ENCODE results near the gene CYP21A2. TPM values are rescaled to one million over a fixed set of nuclear protein-coding genes. Genes with fewer than 3 reads are reported as not detected.

CYP21A2 gene
- total RNA-seq, 1 donor = 0.72 TPM

DNA sequence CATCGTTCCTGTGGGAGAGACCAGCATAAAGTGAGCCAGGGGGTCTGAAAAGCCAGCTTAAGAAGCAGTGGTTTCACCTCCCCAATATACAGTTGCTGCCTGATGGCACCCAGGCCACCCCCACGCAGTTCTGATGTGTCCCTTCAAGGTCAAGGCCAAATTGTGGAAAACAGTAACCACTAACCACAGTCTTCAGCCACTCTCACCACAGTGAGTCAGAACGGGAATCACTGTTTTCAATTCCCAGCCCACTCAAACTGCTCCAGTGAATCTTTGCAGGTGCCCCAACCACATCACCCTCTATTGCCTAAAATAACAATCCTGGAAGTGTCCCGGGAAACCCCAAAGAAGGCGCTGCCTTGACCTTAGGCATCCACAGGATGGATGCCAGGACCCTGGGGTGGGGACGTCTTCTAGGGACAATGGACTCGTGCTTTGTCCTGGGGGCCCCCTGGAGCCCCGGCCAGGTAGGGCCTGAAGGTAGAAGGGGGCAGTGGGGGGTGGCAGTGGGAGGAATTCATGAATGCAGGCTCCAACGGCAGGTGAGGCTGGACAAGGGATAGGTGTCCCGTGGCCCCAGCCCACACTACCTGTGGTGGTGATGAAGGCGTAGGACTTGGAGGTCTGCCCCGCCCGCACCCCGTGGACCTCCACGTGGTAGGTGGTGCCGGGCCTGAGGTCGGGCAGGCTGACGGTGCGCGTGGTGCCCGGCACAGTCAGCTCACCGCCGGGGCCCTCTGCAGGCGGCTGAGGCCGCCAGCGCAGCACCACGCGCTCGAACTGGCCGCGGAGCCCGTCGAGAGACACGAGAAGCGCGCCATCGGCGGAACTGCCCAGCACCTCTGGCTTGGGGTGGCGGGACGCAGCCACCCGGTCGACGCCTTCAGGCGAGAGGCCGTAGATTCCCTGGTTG is 48.7 kb downstream of the CYP21A2 start:
- peak; percentile 99 for DNase-seq (ENCODE audit: insufficient read length, low spot score, missing footprints)
- Histone ChIP-seq H3K4me2 (ENCODE audit: insufficient read depth, low read length) (peak overlapping the region; percentile 29), H3K27ac (ENCODE audit: low read depth, low read length) (no peak overlapping the region), H2AFZ (ENCODE audit: low read length) (no peak overlapping the region), H3K36me3 (ENCODE audit: insufficient read depth, low read length) (no peaks in the 10 kb centered on the region), H3K4me3 (ENCODE audit: insufficient read depth, low read length) (no peak overlapping the region), H3K9me3 (ENCODE audit: low read depth, low read length) (no peaks in the 10 kb centered on the region), H3K27me3 (ENCODE audit: insufficient read depth, low read length) (peaks cover 62% of the 10 kb centered on the region), H3K4me1 (ENCODE audit: insufficient read depth, low read length) (peaks cover 28% of the 10 kb centered on the region), H3K79me2 (ENCODE audit: insufficient read depth, low read length) (no peaks in the 10 kb centered on the region), H4K20me1 (ENCODE audit: insufficient read depth, low read length) (peaks cover 19% of the 10 kb centered on the region)
- TF ChIP-seq, protein P1, sequence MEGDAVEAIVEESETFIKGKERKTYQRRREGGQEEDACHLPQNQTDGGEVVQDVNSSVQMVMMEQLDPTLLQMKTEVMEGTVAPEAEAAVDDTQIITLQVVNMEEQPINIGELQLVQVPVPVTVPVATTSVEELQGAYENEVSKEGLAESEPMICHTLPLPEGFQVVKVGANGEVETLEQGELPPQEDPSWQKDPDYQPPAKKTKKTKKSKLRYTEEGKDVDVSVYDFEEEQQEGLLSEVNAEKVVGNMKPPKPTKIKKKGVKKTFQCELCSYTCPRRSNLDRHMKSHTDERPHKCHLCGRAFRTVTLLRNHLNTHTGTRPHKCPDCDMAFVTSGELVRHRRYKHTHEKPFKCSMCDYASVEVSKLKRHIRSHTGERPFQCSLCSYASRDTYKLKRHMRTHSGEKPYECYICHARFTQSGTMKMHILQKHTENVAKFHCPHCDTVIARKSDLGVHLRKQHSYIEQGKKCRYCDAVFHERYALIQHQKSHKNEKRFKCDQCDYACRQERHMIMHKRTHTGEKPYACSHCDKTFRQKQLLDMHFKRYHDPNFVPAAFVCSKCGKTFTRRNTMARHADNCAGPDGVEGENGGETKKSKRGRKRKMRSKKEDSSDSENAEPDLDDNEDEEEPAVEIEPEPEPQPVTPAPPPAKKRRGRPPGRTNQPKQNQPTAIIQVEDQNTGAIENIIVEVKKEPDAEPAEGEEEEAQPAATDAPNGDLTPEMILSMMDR (IDR thresholded peaks at IDR 0.05; ENCODE audit: extremely low read depth, low read depth, low read length) = no peak

DNA sequence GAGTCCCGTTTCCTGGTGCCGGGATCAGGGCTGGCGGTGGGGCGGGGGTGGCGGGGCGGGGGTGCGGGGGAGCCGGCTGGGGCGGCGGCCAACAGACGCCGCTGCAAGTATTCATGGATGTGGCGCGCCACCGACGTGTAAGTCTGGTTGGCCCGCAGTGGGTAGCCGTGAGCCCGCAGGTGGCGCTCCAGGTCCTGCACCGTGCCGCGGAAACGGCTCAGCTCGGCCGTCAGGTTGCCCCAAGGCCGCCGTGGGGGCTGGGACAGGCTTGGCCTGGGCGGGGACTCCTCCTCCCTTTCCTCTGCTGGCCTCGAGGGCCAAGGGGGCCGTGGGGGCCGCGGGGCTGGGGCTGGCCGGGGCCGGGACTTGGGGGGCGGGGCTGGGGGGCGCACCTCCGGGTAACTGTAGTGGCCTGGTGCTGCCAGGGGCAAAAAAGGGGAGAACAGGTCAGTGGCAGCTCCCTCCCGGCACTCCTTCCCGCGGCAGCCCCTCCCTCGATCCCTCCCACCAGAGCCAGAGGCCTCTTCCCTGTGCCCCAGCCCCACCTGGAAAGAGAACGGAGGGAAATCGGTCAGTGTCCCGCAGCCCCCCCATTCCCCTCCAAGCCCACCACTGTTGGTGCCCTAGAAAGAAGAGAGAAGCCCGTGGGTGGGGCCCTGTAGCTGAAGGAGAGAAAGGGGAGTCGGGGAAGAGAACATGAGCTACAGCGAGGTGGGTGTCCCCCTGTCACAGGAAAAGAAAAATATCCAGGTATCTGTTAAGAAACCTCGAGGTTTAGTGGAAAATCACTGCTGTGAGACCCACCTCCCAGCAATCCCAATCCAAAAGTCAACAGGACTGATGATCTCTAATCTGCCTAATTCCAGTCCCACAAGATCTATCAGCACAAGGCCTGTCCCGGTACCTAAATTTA is 49.6 kb downstream of the CYP21A2 start:
- no peaks in the 10 kb centered on the region for H3K36me3 ChIP-seq (ENCODE audit: insufficient read depth, low read length)
- TF ChIP-seq, protein P1 (IDR thresholded peaks at IDR 0.05; ENCODE audit: extremely low read depth, low read depth, low read length) = no peak
- no peak overlapping the region for H3K4me3 ChIP-seq (ENCODE audit: insufficient read depth, low read length)
- no peak overlapping the region for H3K27ac ChIP-seq (ENCODE audit: low read depth, low read length)
- H2AFZ ChIP-seq (ENCODE audit: low read length) = no peak overlapping the region
- peaks cover 19% of the 10 kb centered on the region for H4K20me1 ChIP-seq (ENCODE audit: insufficient read depth, low read length)
- no peaks in the 10 kb centered on the region for H3K79me2 ChIP-seq (ENCODE audit: insufficient read depth, low read length)
- peak; percentile 87 for DNase-seq (ENCODE audit: insufficient read length, low spot score, missing footprints)
- H3K9me3 ChIP-seq (ENCODE audit: low read depth, low read length) = no peaks in the 10 kb centered on the region
- H3K4me1 ChIP-seq (ENCODE audit: insufficient read depth, low read length) = peaks cover 25% of the 10 kb centered on the region
- H3K4me2 ChIP-seq (ENCODE audit: insufficient read depth, low read length) = no peak overlapping the region
- H3K27me3 ChIP-seq (ENCODE audit: insufficient read depth, low read length) = peaks cover 70% of the 10 kb centered on the region

DNA sequence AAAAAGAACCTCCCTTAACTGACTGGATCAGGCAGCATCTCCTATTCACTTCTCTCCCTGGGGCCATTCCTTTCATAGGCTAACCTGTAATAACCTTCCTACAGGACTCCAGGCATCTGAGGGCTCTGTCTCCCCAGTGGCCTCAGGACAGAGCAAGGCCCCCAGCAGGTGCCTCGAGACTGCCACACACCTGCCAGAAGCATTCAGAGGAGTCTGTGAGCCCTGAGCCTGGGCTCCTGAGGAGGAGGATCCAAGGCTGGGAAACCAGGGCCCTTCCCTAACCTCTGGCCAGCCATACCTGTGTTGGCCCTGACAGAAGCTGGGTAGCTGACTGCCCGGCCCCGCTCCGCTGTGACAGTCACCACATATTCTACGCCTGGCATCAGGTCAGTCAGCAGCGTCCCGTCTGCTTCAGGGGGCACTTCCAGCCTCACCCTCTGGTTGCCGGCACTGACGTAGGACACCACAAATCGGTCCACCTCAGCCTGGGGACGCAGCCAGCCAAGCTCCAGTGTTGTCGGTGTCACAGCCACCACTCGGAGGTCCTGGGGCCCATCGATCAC is 50.4 kb downstream of the CYP21A2 start:
- H2AFZ ChIP-seq (ENCODE audit: low read length) = no peak overlapping the region
- H3K4me3 ChIP-seq (ENCODE audit: insufficient read depth, low read length) = no peak overlapping the region
- peaks cover 19% of the 10 kb centered on the region for H4K20me1 ChIP-seq (ENCODE audit: insufficient read depth, low read length)
- H3K4me1 ChIP-seq (ENCODE audit: insufficient read depth, low read length) = peaks cover 27% of the 10 kb centered on the region
- H3K27ac ChIP-seq (ENCODE audit: low read depth, low read length) = no peak overlapping the region
- H3K27me3 ChIP-seq (ENCODE audit: insufficient read depth, low read length) = peaks cover 70% of the 10 kb centered on the region
- no peaks in the 10 kb centered on the region for H3K36me3 ChIP-seq (ENCODE audit: insufficient read depth, low read length)
- TF ChIP-seq, protein P1 (IDR thresholded peaks at IDR 0.05; ENCODE audit: extremely low read depth, low read depth, low read length) = no peak
- no peaks in the 10 kb centered on the region for H3K79me2 ChIP-seq (ENCODE audit: insufficient read depth, low read length)
- no peak overlapping the region for H3K4me2 ChIP-seq (ENCODE audit: insufficient read depth, low read length)
- no peaks in the 10 kb centered on the region for H3K9me3 ChIP-seq (ENCODE audit: low read depth, low read length)
- DNase-seq (ENCODE audit: insufficient read length, low spot score, missing footprints) = peak; percentile 66

All from osteoblast (primary cell).